Activated CD4-positive, alpha-beta T cell treated with anti-CD3 and anti-CD28 coated beads, Interleukin-2, Interleukin-4, amounts not matched to agents 100 ng/mL and 50 ng/mL, durations not matched to agents 16 hours and 8 hours (primary cell): ENCODE results near the gene KIF26A.
"Not testable (repeated sequence)": the region's sequence is repeated elsewhere in the genome, so short reads cannot be mapped to it uniquely, and the experiment has no call there.

Experiments
- DNase-seq: peaks from one replicate; pipeline ENCODE4 v3.0.0-alpha.2; 2020; ENCODE audit warnings: low spot score

KIF26A gene

DNA sequence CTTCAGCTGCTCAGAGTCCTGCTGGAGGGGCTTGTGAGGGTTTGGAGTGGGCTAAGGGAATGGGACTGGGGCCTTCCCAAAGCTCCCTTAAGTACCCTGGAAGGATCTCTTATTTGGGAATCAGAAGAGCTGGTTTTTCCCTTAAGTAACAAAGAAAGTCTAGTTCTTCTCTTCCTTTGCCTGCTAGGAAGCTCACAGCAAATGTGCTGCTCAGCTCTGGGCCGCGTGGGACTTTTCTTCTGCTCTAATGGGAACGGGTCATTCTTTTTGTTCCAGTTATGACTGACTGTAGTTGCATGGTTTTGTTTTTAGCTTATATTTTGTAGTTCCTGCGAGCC lies 6.0 kb downstream of the KIF26A start:
- no peak for DNase-seq

- DNase-seq, result no peak
These were observed 6.8 kb downstream of the KIF26A start for GRCh38 chr14:104144911-104145825.

DNA sequence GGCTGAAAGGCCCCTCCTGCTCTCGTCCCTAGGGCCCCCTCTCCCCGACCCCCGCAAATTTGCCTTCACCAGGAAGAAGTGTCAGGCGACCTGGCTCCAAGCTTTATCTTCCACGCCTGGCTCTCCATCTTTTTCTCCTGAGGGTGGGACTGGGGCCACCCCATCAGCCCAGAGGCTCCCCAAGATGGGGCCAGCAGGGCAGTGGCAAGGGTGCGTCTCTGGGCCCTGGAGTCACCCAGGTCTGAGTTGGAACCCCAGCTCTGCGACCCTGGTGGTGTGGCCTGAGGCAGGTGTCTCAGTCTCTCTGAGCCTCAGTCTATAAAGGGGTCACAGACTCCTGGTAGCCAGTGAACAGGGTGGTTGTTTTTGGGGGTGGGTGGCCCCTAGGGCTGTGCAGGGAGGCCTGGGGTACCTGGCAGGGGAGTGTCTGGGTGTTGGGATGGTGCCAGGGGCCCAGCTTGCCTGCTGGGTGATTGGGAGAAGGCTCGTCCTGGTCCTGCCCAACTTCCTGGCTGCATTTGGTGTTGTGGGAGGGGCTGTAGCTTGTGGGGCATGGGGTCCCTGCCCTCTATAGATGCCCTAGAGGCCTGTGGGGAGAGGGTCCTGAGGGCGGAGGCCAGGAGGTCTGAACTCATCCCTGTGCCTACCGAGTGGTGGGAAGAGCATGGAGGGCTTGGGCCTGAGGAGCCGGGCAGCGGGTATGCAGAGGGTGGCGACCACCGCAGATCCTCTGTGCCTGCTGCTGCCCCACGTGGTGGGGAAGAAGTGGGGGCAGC lies 7.6 kb downstream of the KIF26A start:
- no peak for DNase-seq

DNA sequence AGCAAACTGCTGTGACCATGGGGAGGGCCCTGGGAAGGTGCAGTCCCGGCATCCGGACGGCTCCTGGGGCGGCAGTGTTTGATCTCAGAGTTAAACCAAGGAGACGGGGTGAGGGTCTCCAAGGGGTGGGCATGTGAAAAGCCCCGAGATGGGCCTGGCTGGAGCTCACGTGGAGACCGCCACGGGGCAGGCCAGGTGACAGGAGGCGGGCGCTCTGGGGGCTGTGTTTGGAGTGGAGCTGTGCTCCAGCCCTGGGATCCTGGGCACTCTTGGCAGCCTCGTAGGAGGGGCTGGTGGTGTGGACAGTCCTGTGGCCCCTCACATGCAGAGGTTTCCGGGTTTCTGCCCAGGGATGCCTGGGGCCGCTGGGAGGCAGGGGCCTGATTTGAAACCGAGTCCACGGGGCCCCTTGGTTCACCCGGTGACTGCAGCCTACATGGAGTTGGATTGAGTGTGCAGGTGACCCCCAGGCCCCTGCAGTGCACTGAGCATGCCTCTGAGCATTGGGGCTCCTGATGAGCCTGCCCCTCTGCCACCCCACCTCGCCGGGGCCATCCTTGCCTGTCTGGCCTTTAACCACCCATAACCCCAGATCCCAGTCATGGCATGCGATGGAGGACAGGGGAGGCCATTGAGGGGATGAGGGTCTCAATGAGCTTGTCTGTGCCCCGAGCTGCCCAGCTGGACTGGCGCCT lies 8.4 kb downstream of the KIF26A start:
- DNase-seq, result no peak

- no peak for DNase-seq
These were observed 9.1 kb downstream of the KIF26A start for GRCh38 chr14:104147346-104148125.

GRCh38 chr14:104148433-104149277 lies 10.3 kb downstream of the KIF26A start:
- no peak for DNase-seq

- no peak for DNase-seq
These were observed 10.8 kb downstream of the KIF26A start for GRCh38 chr14:104149278-104149595.

- no peak for DNase-seq
These were observed 11.3 kb downstream of the KIF26A start for GRCh38 chr14:104149617-104150135.

GRCh38 chr14:104150136-104151025 lies 12.0 kb downstream of the KIF26A start:
- peak; percentile 11 for DNase-seq

DNA sequence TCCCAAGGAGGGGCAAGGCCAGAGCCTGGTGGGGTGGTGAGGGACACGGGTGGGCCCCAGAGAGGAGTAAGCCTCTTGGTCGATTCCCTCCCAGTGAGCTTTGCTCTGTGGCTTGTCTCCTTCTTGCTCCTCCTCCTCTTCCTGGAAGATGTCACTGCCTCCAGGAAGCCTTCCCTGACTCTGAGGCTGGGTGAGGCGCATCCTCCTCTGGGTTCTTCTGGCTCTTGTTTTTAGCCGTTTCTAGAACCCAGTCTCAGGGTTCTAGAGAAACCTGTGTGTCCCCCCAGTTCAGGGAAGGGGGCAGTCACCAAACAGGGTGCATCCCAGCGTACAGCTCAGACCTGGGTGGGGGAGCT lies 12.6 kb downstream of the KIF26A start:
- no peak for DNase-seq

DNA sequence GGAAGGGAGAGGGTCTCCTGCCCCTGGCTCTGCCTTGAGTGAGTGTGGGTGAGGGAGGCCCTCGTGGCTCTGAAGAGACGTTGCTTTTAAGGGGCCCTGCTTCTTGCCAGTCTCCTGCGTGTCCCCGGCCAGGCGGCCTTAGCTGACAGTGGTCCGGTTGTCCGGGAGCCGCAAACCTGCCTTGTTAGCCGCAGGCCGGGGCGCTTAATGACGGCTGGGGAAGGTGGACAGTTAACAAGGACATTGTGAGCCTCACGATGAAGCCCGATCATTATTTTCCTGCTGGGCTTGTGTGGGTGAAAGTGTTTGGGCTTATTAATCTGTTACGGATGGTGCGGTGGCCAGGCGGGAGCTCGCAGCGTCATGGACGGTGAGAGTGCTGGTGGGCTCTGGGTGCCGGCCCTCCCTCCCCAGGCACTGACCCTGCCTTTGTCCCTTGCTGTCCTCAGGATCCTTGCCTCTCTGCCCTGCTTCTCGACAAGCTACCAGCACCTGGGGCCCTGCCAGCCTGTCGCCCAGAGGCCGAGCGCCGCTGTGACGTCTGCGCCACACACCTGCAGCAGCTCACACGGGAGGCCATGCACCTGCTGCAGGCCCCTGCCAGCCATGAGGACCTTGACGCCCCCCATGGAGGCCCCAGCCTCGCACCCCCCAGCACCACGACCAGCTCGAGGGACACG lies 13.3 kb downstream of the KIF26A start:
- no peak for DNase-seq

DNA sequence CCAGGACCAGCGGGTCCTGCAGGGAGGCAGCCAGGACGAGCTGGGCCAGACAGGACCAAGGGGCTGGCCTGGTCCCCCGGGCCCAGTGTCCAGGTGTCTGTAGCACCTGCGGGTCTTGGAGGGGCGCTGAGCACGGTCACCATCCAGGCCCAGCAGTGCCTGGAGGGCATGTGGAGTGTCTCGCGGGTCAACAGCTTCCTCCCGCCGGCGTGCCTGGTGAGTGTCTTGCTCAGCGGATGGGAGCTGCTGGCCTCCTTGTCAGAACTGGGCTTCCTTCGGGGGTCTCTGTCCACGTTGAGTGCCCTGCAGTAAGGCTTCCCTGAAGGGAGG lies 13.8 kb downstream of the KIF26A start:
- no peak for DNase-seq

- no peak for DNase-seq
These were observed 14.5 kb downstream of the KIF26A start for GRCh38 chr14:104152686-104153393.

GRCh38 chr14:104153394-104153755 lies 15.0 kb downstream of the KIF26A start:
- DNase-seq, result not testable (repeated sequence)

- DNase-seq, result no peak
These were observed 15.9 kb downstream of the KIF26A start for GRCh38 chr14:104154246-104154645.

- DNase-seq, result no peak
These were observed 17.1 kb downstream of the KIF26A start for GRCh38 chr14:104155513-104155912.

DNA sequence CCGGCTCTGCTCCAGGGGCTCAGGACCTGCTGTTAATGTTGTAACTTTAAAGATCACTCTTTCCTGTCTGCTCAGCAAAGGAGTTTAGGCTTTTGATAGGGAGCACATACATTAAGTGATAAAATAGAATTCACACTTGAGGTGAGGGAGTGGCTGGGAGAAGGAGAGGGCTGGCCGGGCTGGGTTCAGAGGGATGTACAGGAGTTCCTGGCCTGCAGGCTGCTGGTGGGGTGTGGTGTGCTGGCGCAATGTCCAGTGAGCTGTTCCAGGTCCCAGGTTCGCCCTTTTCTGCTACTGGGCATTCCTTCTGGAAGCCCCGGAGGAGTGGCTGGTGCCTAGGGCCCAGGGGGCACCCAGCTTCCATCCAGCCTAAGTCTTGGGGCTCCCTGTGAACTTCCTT lies 17.8 kb downstream of the KIF26A start:
- no peak for DNase-seq

- DNase-seq, result no peak
These were observed 18.9 kb downstream of the KIF26A start for GRCh38 chr14:104157016-104157928.
